GM10847 (cell line): Measurements from ENCODE around the gene BCAN.

Experiments used
- POLR2A ChIP-seq: IDR thresholded peaks from 2 replicates; pipeline ENCODE4 v1.6.1; 2011; ENCODE audit not compliant: insufficient read length; ENCODE audit errors: extremely low read depth

The BCAN gene

DNA sequence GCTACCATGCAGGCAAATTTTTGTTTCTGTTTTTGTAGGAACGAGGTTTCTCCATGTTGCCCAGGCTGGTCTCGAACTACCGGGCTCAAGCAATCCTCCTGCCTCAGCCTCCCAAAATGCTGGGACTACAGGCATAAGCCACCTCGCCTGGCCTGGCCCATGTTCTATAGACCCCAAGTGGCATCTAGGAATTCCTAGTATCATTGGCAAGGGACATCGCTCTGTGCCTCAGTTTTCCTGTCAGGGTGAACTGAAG is 20.8 kb downstream of the BCAN start:
- no peak for TF ChIP-seq POLR2A

DNA sequence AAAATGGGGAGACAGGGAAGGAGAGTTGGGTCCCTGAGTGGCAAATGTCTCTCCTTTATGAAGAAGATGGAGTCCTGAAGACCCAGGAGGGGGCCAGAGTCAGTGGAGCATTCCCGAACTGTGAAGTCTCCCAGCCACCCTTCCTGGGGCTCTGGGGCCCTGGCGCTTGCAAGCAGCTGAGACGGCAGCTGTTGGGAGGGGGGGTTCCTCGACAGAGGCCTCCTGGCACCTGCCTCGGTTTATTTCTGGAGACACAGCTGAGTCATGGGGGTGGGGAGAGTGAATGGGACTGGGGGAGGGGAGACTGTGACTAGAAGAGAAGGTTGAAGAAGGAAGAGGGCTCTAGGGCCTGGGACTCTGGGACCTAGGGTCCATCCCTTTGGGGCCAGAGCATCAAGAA is 21.3 kb downstream of the BCAN start:
- TF ChIP-seq POLR2A: no peak

DNA sequence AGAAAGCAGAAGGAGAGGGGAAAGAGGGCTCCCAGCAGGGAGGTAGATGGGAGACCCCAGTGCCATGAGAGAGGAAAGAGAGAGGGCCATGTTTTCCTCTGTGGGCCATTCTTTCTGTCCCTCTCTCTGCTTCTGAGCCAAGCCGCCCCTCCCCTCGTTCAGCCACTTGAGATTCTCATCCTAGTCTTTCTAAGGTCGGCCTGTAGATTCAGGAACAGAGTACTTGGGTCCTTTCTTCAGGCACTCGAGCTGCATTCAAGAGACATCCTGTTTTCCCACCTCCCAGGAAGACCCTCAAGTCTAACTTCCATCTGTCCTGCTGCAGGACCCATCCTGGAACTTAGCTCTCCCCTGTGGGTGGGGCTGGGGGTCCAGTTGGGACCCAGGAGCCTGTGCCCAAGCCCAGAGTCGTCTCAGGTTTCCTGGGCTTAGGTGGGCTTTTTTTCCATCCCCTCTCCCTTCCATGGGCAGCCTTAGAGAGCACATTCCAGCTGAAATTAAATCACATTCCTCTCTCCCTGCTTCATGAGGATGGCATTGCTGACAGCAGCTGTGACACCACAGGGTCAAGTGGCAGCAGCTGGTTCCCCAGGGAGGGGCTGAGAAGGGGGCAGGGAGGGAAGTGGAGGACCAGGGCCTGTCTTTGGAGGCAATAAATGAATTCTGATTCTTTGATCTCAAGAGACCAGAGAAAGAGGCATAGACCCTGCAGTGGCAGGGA is 22.3 kb downstream of the BCAN start:
- TF ChIP-seq POLR2A: no peak

DNA sequence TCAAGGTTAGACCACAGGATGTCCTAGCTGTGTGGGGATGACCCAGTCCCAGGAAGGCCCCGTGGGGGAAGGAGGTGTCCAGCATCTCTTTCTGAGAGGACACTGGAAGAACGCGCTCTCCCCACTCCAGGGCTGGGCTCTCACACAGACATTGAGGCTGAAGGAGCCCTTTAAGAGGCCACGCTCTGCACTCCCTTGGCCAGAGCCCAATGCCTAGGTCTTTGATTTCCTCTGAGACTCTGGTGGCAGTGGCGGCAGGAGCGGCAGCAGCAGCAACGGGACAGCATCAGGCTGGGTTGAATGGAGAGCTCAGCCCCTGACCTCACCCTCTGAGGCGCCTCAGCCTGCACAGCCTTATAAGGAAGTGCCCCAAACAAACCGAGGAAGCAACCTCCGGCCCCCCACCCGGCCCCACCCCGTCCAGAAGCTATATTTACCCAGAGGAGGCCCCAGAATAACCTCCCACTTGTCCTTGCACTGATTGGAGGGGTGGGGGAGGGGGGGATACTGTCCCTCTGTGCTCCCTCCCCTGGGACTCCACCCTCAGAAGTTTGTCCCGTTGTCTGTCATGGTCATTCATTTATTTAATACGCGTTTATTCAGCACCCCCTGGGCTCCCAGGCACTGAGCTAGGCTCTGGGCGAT is 23.0 kb downstream of the BCAN start:
- peak; percentile 28 for TF ChIP-seq POLR2A

DNA sequence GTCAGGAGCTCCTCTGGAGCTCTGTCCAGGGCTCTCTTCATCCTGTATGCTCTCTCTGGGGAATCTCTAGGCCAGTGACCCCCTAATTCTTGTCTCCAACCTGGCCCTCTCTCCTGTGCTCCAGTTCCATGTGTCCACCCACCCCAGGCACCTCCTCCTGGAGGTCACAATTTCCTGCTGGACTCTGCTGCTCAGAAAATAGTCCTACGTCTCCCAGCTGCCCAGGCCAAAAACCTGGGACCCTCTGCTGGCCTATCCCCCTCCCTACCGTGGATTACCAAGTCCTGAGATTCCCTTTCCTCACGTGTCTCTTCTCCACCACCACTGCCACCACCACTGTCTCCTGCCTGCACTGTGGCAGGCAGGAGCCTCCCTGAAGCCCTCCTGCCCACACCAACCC is 23.6 kb downstream of the BCAN start:
- no peak for TF ChIP-seq POLR2A

DNA sequence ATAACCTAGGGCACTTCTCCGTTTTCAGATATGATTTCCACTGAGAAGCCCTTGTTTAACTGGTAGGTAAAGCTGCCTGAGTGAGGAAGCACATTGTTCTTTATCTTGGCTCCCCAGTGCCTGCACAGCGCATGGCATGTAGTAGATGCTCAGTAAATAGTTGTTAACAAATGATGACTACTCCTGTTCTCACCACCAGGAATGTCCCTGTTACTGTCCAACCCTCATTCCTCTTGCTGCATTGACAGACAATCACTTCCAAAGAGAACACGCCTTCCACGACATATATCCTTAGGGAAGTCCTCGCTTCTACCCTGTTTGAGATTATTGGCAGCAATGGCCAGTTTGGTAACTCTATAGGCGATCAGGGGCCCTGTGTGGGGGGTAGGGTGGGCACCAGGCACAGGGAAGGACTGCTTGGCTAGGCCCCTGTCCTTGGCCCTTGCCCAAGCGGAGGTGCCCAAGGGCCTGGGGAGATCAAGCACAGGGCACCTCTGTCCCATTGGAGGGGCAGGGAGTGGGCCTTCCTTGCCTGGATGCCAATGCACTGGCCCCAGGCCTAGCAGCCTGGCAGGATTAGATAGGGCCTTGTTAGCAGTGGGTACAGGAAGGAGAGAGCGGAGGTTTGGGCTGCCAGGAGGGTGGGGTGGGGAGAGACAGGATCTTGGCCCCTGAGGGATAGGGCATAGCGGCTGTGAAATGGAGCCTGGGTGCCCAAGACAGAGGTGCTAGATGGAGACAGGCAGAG is 25.1 kb downstream of the BCAN start:
- no peak for TF ChIP-seq POLR2A

DNA sequence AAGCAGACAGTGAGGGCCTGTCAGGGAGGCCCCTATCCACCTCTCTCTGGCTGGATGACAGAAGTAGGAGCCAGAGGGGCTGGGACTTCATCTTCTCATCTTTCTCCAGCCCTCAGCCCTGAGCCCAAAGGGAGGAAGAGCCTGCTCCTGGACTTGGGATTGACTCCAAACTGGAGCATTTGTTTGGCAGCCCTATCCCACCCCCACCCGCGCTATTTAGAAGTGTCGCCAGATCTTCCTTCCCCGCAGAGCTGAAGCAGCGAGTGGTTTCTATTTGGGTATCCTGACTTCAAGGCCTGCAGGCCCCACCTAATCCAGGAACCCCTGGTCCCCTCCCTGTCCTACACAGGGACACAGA is 25.7 kb downstream of the BCAN start:
- TF ChIP-seq POLR2A: no peak

DNA sequence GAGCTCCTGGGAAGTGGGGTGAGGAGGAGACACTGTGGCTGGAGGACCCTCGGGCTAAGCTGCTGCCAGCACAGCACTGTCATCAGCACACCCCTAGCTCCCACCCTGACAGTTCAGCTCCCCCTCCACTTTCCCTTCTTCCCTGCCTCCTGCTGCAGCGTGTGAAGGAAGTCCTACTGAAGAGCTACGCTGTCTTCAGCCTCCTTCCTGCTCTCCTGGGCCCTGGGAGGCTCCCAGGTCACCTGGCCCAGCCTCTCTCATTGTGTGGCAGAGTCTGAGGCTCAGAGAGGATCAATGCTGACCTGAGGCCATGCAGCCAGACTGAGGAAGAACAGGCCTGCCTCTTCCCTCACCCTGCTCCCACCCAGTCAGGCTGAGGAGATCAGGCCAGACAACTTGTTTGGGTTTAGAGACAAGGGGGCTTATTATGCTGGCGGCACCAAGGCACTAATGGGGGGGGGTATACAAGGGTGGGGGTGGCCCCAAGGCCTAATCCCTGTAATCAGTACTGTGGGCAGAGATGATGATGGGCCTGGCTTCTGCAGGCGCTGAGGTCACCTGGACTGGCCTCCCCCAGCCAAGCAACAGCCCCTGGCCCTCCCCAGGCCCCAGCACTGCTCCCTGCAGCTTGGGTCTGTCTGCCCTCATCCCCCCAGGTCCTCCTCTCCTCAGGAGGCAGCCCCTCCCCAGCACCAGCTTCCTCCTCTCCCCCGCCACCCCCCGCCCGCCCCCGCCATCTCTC is 26.2 kb downstream of the BCAN start:
- no peak for TF ChIP-seq POLR2A

DNA sequence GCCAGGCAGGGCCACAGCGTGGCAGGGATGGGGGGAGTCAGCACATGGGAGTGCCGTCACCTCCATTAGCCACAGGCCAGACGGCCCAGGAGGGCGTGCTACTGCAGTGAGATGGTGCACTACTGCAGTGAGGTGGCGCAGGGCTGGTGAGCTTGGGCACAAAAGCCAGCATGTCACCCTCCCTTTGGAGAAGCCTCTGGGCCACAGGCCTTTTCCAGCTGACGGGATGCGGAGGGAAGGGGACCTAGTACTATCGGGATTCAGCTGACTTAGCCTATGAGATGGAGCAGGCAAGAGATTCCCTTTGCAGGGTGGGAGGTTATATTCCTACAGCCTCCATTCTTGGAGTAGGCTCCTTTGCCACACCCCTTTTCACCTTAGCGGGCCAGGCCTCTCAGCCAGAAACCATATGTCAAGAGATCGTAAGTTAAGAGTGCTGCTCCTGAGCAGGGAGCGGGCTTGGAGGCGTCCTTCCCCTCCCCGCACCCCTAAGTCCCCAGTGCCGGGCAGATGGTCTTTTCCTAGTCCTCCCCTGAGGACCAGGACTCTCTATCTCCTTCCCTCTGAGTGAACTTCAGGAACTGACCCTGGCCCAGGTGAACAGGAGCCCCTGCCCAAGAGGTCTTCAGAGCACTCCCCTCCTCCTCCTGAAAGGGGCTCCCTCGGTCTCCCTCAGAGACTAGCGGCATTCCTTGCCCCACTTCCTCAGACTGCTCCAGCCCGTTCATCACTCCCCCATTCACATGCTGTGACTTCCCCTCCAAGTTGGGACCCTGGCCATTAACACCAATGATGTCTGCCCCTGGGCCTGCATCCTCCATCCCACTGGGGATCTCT is 27.1 kb downstream of the BCAN start:
- no peak for TF ChIP-seq POLR2A

DNA sequence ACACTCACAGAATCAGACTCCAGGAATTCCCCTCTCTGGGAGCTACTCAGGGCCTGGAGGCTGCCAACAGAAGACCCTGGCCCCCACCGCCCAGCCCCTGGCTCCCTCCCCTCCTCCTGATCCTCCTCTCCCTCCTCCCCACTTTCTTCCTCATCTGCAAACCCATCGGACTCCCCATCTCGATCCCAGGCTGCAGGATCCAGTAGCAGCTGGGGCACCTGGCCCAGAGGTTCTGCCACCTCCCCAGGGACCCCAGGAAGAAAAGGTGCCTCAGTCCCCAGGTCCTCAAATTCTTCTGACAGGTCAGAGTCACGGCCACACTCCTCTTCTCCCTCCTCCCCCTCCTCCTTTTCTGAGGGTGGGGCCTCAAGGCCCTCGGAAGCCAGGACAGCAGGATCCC is 27.9 kb downstream of the BCAN start:
- no peak for TF ChIP-seq POLR2A

DNA sequence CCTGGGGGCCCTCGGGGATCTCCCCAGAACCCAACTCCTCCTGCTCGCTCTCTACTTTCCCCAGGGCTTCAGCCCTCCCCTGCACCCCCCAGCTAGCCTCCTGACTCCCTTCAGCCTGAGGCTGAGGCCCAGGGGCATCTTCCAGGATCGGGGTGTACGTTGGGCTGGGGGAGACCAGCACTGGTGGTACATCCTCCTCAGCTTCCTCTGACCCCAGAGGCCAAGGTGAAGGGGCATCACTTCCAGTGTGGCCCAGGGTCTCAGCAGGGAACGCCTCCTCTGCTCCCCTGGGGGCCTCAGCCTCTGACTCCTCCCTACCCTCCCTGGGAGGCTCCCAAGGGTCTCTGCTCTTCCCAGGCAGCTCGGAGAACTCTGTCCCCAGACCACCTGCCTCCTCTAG is 28.4 kb downstream of the BCAN start:
- TF ChIP-seq POLR2A: no peak

DNA sequence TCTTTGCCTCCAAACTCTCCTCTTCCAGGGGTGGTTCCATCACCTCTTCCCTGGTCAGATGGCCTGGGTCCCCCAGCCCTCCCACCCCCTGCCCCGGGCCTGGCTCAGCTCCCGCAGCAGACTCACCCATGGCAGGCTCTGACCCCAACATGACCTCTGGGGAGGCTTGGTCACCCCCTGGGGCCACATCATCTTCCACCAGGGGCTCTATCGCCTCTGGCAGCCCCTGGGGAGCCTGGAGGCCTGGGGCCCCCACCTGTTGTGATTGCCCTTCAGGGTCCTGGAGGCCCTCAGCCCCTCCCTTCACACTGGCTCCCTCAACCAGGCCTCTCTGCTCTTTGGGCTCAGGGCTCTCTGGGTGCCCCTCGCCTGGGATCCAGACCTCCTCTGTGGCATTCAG is 28.9 kb downstream of the BCAN start:
- TF ChIP-seq POLR2A: no peak

DNA sequence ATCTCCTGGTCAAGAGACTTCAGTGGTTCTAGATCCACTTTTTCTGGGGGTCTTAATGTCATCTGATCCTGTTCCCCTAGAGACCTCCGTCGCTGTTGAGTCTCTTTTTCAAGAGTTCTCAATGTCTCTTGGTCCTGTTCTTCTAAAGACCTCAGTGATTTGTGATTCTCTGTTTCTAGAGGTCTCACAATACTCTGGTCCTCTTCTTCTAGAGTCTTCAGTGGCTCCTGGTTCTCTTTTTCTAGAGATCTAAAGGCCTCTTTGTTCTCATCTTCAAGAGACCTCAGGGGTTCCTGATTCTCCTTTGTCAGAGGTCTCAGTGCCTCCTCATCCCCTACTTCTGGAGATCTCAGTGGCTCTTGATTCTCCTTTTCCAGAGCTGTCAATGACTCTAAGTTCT is 29.9 kb downstream of the BCAN start:
- TF ChIP-seq POLR2A: no peak

DNA sequence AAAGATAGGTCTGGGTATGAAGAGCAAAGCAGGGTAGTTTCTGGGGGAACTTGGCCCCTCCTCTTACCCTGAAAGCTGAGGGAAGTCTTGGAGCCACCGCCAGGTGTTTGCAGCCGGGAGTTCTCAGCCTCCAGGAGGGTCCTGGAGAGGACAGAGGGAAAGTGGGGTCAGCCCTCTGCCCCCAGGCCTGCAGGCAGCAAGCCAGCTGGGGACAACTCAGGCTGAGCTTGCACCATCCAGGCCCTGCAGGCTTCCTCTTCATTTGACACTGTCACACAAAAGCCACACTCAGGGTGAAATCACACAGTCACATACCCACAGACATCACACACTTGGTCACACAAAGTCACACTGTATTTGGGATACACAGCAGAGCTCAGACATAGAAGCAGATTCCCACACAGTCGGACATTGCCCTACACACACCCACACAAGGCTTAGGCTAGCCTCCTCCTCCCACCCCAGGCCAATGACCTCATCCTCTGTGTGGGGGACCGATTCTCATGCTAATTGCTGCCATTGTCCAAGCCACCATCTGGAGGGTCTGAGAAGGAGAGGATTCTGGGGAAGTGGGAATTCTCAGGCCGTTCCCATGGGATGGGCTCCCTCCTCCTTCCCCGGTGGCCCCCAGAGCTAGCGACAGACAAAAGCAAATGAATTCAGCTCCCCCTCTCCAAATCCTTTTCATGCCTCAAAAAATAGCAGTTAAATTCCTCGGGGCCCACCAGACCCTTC is 31.6 kb downstream of the BCAN start:
- no peak for TF ChIP-seq POLR2A

DNA sequence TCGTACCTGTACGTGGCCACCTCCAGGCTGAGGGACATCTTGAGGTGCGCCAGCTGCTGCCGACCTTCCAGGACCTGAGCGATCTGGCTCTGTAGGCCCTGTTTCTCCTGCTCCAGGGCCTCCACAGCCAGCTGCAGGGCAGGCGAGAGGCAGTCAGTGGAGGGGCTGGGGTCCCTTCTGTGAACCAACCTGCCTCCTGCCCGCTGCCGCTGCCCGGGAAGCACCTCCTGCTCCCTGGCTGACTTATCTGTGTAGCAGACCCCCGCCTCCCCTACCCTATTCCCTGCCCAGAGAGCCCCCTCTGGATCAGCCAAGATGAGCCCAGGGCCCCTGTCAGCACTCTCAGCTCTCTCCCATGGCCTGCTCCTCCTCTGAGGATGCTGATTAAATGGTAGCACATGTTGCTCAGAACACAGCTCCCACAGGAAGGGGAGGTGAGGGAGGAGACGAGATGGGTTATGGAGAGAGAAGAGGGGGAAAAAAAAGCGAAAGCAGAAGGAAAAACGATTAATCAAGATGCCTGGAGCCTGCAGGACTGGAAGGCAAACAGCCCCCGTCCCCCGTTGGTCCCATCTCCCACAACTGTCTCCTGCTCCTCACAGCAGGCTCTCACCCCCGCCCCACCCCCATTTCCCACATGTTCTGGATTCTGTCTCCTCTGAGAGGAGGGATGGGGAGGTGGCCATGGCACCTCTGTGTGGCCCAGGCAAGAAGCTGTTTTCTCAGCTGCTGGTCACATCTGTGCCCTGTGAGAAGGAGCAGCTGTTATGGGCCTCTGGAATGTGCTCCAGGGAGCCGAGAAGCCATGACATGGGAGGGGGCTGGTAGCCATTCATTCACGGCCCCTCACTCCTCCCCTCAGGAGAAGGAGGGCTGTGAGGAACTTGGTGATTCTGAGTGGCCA is 33.5 kb downstream of the BCAN start:
- no peak for TF ChIP-seq POLR2A
